Duodenal mucosa (tissue), 2 donors: ENCODE results near the gene ANTXR1.
"Not testable (repeated sequence)": the region's sequence is repeated elsewhere in the genome, so short reads cannot be mapped to it uniquely, and the experiment has no call there.

Source experiments
- H3K27ac ChIP-seq: one replicate; pipeline ENCODE4 v1.7.0; 2013; ENCODE audit warnings: low read depth, low read length
- H3K27me3 ChIP-seq, 2 donors: one replicate each; pipeline ENCODE4 v1.7.0; 2013; ENCODE audit warnings: low read length in 2 of 2, control low read depth in 1 of 2; ENCODE audit not compliant: insufficient read depth in 2 of 2, control insufficient read depth in 1 of 2
- H3K36me3 ChIP-seq, 2 donors: one replicate each; pipeline ENCODE4 v1.7.0; 2013; ENCODE audit warnings: low read length in 2 of 2, control low read depth in 1 of 2; ENCODE audit not compliant: insufficient read depth in 2 of 2, control insufficient read depth in 1 of 2
- H3K4me1 ChIP-seq, 2 donors: one replicate each; pipeline ENCODE4 v1.7.0; 2013; ENCODE audit warnings: low read length in 2 of 2, control low read depth in 1 of 2; ENCODE audit not compliant: insufficient read depth in 2 of 2, control insufficient read depth in 1 of 2
- H3K4me3 ChIP-seq, 2 donors: one replicate each; pipeline ENCODE4 v1.7.0; 2013; ENCODE audit warnings: low read length in 2 of 2, low read depth in 1 of 2
- H3K9ac ChIP-seq, 2 donors: one replicate each; pipeline ENCODE4 v1.7.0; 2013; ENCODE audit warnings: low read length in 2 of 2, low read depth in 1 of 2
- H3K9me3 ChIP-seq, 2 donors: one replicate each; pipeline ENCODE4 v1.7.0; 2013; ENCODE audit warnings: low read length in 2 of 2, control low read depth in 1 of 2; ENCODE audit not compliant: control insufficient read depth in 1 of 2

The ANTXR1 gene

DNA sequence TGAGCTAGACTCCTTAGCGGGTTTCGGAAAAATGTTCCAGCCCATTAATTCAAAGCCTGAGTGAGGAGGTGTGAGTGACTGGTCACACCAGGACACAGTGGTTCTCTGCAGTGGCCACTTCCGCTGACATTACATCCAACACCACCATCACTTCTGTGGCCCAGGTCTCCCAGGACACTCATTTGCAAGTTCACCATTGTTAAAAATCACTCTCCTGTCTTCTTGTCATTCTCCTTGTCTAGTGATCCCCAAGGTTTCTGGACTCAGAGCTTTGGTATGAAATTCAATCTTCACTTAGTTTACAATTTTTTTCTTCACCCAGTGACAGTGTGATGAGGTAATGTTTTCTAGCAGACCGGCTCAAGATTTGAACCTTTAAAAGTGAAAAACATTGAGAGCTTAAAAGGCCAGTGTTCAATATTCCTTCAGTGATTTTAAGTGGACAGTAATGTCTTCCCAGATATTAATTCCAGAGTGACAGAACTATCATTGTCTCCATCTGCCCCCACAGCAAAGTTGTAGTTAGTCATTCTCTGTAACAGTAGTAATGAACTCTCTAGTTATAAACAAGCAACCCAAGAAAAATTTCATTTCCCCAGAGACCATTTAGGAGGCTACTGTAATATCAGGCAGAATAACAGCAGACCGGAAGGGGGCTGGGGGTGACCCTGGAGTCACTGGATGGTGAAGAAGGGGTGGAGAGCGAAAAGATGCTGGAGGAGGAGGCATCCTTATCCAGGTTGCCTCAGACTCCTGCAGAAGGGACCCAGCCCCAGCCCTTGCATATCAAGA is 209.2 kb downstream of the ANTXR1 start:
- no peaks in the 10 kb centered on the region for H3K27me3 ChIP-seq
- H3K4me3 ChIP-seq: no peak overlapping the region
- no peaks in the 10 kb centered on the region for H3K4me1 ChIP-seq
- H3K9me3 ChIP-seq: no peaks in the 10 kb centered on the region
- H3K36me3 ChIP-seq: no peaks in the 10 kb centered on the region
- H3K9ac ChIP-seq: no peak overlapping the region
- no peak overlapping the region for H3K27ac ChIP-seq

GRCh38 chr2:69222953-69223658 is 210.1 kb downstream of the ANTXR1 start:
- Histone ChIP-seq H3K4me1 (no peaks in the 10 kb centered on the region), H3K27me3 (no peaks in the 10 kb centered on the region), H3K36me3 (no peaks in the 10 kb centered on the region), H3K9me3 (no peaks in the 10 kb centered on the region), H3K9ac (no peak overlapping the region), H3K27ac (no peak overlapping the region), H3K4me3 (no peak overlapping the region)

GRCh38 chr2:69223759-69224511 is 211.0 kb downstream of the ANTXR1 start:
- H3K4me1 ChIP-seq: no peaks in the 10 kb centered on the region
- no peak overlapping the region for H3K4me3 ChIP-seq
- H3K27ac ChIP-seq: no peak overlapping the region

DNA sequence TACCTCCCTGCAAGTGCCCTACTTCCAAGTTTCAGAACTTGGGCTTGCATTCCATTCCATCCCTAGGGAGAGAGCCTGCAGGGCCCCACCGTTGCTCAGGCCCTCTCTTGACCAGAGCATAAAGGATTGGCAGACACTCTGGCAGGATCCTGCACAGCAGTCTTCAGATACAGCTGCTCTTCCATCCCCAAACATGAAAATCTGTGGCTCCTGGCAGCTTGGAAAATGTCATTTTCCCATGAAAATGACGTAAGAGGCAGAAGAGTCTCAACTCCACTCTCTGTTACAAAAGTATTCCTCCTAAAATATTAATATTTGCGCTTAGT is 211.5 kb downstream of the ANTXR1 start:
- no peak overlapping the region for H3K27ac ChIP-seq
- H3K36me3 ChIP-seq: no peaks in the 10 kb centered on the region
- H3K27me3 ChIP-seq: no peaks in the 10 kb centered on the region
- no peaks in the 10 kb centered on the region for H3K4me1 ChIP-seq
- H3K9ac ChIP-seq: no peak overlapping the region
- H3K9me3 ChIP-seq: no peaks in the 10 kb centered on the region
- H3K4me3 ChIP-seq: no peak overlapping the region

More at GRCh38 chr2:69223759-69224511, 211.0 kb downstream of the ANTXR1 start:
- no peak overlapping the region for H3K9ac ChIP-seq
- H3K36me3 ChIP-seq: no peaks in the 10 kb centered on the region
- no peaks in the 10 kb centered on the region for H3K27me3 ChIP-seq
- no peaks in the 10 kb centered on the region for H3K9me3 ChIP-seq

GRCh38 chr2:69225933-69226332 is 213.0 kb downstream of the ANTXR1 start:
- no peak overlapping the region for H3K4me3 ChIP-seq
- no peaks in the 10 kb centered on the region for H3K36me3 ChIP-seq
- no peak overlapping the region for H3K9ac ChIP-seq
- no peak overlapping the region for H3K27ac ChIP-seq
- no peaks in the 10 kb centered on the region for H3K9me3 ChIP-seq
- no peaks in the 10 kb centered on the region for H3K4me1 ChIP-seq
- H3K27me3 ChIP-seq: no peaks in the 10 kb centered on the region

DNA sequence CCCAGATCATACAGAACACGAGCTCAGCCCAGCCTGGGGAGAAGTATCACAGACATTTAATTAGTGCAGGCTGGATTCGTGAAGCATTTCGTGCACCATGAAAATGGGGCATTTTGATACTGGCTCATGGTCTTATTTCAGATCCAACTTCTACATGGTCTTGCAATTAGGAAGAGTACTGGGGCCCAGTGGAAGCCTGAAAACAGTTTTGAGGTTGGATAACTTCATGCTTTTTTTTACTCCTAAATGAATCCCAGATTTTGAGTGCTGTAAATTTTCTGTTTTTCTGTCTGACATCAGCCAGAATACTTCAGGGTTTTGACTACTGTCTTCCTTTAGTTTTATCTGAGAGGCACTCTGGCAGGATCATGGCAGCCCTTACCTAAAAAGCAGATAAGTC is 213.9 kb downstream of the ANTXR1 start:
- Histone ChIP-seq H3K36me3 (no peaks in the 10 kb centered on the region), H3K9ac (no peak overlapping the region), H3K4me1 (no peaks in the 10 kb centered on the region), H3K27me3 (no peaks in the 10 kb centered on the region), H3K9me3 (no peaks in the 10 kb centered on the region), H3K4me3 (no peak overlapping the region), H3K27ac (no peak overlapping the region)

DNA sequence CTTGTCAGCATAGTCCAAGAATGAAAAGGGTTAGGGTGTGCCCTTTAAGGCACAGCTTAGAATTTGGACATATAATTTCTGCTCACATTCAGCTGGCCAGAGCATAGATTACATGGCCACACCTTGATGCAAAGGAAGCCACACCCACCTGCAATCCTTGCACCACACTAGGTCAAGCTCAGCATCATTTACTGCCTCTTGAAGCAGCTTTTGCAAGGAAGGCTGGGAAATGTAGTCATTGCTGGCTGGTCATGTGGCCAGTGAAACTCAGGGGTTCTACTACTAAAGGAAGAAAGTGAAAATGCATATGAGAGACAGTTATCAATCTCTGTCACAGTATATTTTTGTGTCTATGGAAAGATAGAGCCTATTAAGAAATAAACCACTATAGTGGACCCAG is 214.7 kb downstream of the ANTXR1 start:
- Histone ChIP-seq H3K4me1 (no peaks in the 10 kb centered on the region), H3K9ac (no peak overlapping the region), H3K9me3 (no peaks in the 10 kb centered on the region), H3K27me3 (no peaks in the 10 kb centered on the region), H3K27ac (no peak overlapping the region), H3K36me3 (no peaks in the 10 kb centered on the region), H3K4me3 (no peak overlapping the region)

- H3K27me3 ChIP-seq, H3K4me1 ChIP-seq, H3K4me3 ChIP-seq: not testable (repeated sequence)
These were observed 218.0 kb downstream of the ANTXR1 start for GRCh38 chr2:69230946-69231345.

GRCh38 chr2:69231612-69232277 is 218.8 kb downstream of the ANTXR1 start:
- H3K9ac ChIP-seq: no peak overlapping the region
- no peak overlapping the region for H3K27ac ChIP-seq
- no peaks in the 10 kb centered on the region for H3K27me3 ChIP-seq
- H3K4me3 ChIP-seq: no peak overlapping the region
- no peaks in the 10 kb centered on the region for H3K36me3 ChIP-seq
- H3K4me1 ChIP-seq: no peaks in the 10 kb centered on the region
- no peaks in the 10 kb centered on the region for H3K9me3 ChIP-seq

More at GRCh38 chr2:69230946-69231345, 218.0 kb downstream of the ANTXR1 start:
- H3K27ac ChIP-seq, H3K36me3 ChIP-seq, H3K9ac ChIP-seq, H3K9me3 ChIP-seq: not testable (repeated sequence)

DNA sequence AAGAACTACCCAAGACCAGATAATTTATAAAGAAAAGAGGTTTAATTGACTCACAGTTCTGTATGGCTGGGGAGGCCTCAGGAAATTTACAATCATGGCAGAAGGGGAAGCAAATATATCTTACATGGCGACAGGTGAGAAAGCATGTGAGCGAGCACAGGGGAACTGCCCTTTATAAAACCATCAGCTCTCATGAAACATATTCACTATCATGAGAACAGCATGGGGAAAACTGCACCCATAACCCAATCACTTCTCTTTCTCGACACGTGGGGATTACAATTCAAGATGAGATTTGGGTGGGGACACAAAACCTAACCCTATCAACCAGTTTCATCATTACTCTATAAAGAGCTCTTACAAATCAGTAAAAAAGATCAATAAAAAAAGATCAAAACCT is 222.9 kb downstream of the ANTXR1 start:
- not testable (repeated sequence) for H3K27me3 ChIP-seq, H3K36me3 ChIP-seq, H3K27ac ChIP-seq, H3K4me1 ChIP-seq, H3K9ac ChIP-seq, H3K4me3 ChIP-seq, H3K9me3 ChIP-seq
